Astrocyte (in vitro differentiated cells and primary cell): Measurements from ENCODE around the gene RPUSD4. TPM values are rescaled to one million over a fixed set of nuclear protein-coding genes. Genes with fewer than 3 reads are reported as not detected.

Experiments
- DNase-seq: peaks from one replicate; pipeline ENCODE4 v3.0.0-alpha.2; 2010; ENCODE audit warnings: low read depth
- FAIRE-seq: peaks from 2 replicates; lab custom pipeline; 2011; peaks lifted over from hg19 to GRCh38; lab: Jason Lieb, UNC
- H2AFZ ChIP-seq: 2 replicates; pipeline ENCODE4 v1.6.0; 2012; ENCODE audit warnings: low read depth, low read length, inconsistent platforms
- H3K27ac ChIP-seq: 2 replicates; pipeline ENCODE4 v1.5.1; 2011; ENCODE audit warnings: low read depth, low read length, inconsistent platforms
- H3K27me3 ChIP-seq: 2 replicates; pipeline ENCODE4 v1.6.0; 2011; ENCODE audit warnings: low read length, inconsistent platforms; ENCODE audit not compliant: insufficient read depth
- H3K36me3 ChIP-seq: 2 replicates; pipeline ENCODE4 v1.5.1; 2011; ENCODE audit warnings: low read length, inconsistent platforms; ENCODE audit not compliant: insufficient read depth
- H3K4me1 ChIP-seq: 2 replicates; pipeline ENCODE4 v1.5.1; 2011; ENCODE audit warnings: low read length, inconsistent platforms; ENCODE audit not compliant: insufficient read depth
- H3K4me2 ChIP-seq: 2 replicates; pipeline ENCODE4 v1.6.0; 2012; ENCODE audit warnings: low read length, inconsistent platforms
- H3K4me3 ChIP-seq: 2 replicates; pipeline ENCODE4 v1.5.1; 2011; ENCODE audit warnings: low read depth, mild to moderate bottlenecking, low read length, inconsistent platforms; ENCODE audit not compliant: insufficient read depth
- H3K79me2 ChIP-seq: 2 replicates; pipeline ENCODE4 v1.6.0; 2012; ENCODE audit warnings: mild to moderate bottlenecking, low read length, inconsistent platforms; ENCODE audit not compliant: insufficient read depth
- H3K9ac ChIP-seq: 2 replicates; pipeline ENCODE4 v1.6.0; 2012; ENCODE audit warnings: mild to moderate bottlenecking, low read length, inconsistent platforms
- H3K9me3 ChIP-seq: 2 replicates; pipeline ENCODE4 v1.5.1; 2012; ENCODE audit warnings: low read depth, mild to moderate bottlenecking, low read length, inconsistent platforms; ENCODE audit not compliant: insufficient read depth
- H4K20me1 ChIP-seq: 2 replicates; pipeline ENCODE4 v1.6.0; 2012; ENCODE audit warnings: low read length, inconsistent platforms; ENCODE audit not compliant: insufficient read depth
- H3K27ac Mint-ChIP-seq: one replicate; pipeline ENCODE4 v1.8.0; 2021; ENCODE audit warnings: mild to moderate bottlenecking, mixed read lengths; ENCODE audit not compliant: unreplicated experiment
- H3K27me3 Mint-ChIP-seq: one replicate; pipeline ENCODE4 v1.8.0; 2021; ENCODE audit warnings: low read depth, mixed read lengths; ENCODE audit not compliant: unreplicated experiment
- H3K36me3 Mint-ChIP-seq: one replicate; pipeline ENCODE4 v1.8.0; 2021; ENCODE audit warnings: low read depth, mixed read lengths; ENCODE audit not compliant: unreplicated experiment
- H3K4me1 Mint-ChIP-seq: one replicate; pipeline ENCODE4 v1.8.0; 2021; ENCODE audit warnings: low read depth, mixed read lengths; ENCODE audit not compliant: unreplicated experiment
- H3K4me3 Mint-ChIP-seq: one replicate; pipeline ENCODE4 v1.8.0; 2021; ENCODE audit warnings: mild to moderate bottlenecking, moderate library complexity, mixed read lengths; ENCODE audit not compliant: unreplicated experiment
- H3K9me3 Mint-ChIP-seq: one replicate; pipeline ENCODE4 v1.8.0; 2021; ENCODE audit warnings: mild to moderate bottlenecking, mixed read lengths; ENCODE audit not compliant: unreplicated experiment
- EZH2 ChIP-seq: IDR thresholded peaks from 2 replicates; pipeline ENCODE4 v1.6.1; 2012; ENCODE audit warnings: mild to moderate bottlenecking, low read length, inconsistent platforms; ENCODE audit not compliant: insufficient read depth
- total RNA-seq: library from RNA; stranded (reverse); gene quantifications from 2 replicates; pipeline ENCODE4 v1.2.1, GENCODE V29; 2021
- TF ChIP-seq, protein P1 (sequence below): IDR thresholded peaks from 2 replicates; pipeline ENCODE4 v1.5.1; 2011; ENCODE audit warnings: low read depth, mild to moderate bottlenecking, inconsistent platforms, low read length, moderate library complexity; ENCODE audit not compliant: insufficient read depth

Gene RPUSD4
- total RNA-seq, 1 donor from 2014 or later: 21.6 TPM

DNA sequence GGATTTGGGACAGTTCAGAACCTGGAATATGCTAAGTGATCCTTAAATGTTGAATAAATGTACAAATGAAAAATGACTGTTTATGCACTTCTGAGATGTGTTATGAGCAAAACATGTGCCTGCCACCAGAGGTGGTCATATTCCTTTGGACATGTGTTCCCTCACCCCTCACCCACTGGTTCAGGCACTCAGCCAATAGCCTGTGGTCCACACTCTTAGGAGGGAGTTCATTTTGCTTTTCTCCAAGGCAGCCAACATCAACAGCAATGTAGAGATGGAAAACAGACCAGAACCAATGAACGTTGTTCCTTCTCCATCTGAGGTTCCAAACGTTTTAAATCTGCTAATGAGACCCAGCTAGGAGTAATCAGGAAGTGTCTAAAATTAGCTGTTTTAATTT is 44.0 kb downstream of the RPUSD4 start:
- H3K4me2 ChIP-seq: no peak overlapping the region
- no peaks in the 10 kb centered on the region for H3K36me3 ChIP-seq
- peaks cover 2% of the 10 kb centered on the region for H3K4me1 Mint-ChIP-seq
- H4K20me1 ChIP-seq: no peaks in the 10 kb centered on the region
- TF ChIP-seq, protein P1, sequence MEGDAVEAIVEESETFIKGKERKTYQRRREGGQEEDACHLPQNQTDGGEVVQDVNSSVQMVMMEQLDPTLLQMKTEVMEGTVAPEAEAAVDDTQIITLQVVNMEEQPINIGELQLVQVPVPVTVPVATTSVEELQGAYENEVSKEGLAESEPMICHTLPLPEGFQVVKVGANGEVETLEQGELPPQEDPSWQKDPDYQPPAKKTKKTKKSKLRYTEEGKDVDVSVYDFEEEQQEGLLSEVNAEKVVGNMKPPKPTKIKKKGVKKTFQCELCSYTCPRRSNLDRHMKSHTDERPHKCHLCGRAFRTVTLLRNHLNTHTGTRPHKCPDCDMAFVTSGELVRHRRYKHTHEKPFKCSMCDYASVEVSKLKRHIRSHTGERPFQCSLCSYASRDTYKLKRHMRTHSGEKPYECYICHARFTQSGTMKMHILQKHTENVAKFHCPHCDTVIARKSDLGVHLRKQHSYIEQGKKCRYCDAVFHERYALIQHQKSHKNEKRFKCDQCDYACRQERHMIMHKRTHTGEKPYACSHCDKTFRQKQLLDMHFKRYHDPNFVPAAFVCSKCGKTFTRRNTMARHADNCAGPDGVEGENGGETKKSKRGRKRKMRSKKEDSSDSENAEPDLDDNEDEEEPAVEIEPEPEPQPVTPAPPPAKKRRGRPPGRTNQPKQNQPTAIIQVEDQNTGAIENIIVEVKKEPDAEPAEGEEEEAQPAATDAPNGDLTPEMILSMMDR: no peak
- no peak for TF ChIP-seq EZH2
- H2AFZ ChIP-seq: no peak overlapping the region
- H3K27me3 ChIP-seq: peaks cover 5% of the 10 kb centered on the region
- peaks cover 1% of the 10 kb centered on the region for H3K9me3 Mint-ChIP-seq
- H3K4me3 ChIP-seq: no peak overlapping the region
- peaks cover 22% of the 10 kb centered on the region for H3K27me3 Mint-ChIP-seq
- H3K36me3 Mint-ChIP-seq: no peaks in the 10 kb centered on the region
- FAIRE-seq (no peak), DNase-seq (no peak)
- no peaks in the 10 kb centered on the region for H3K9me3 ChIP-seq
- H3K79me2 ChIP-seq: no peaks in the 10 kb centered on the region
- H3K27ac ChIP-seq: no peak overlapping the region
- H3K9ac ChIP-seq: no peak overlapping the region
- no peak overlapping the region for H3K27ac Mint-ChIP-seq
- H3K4me1 ChIP-seq: peaks cover 12% of the 10 kb centered on the region
- no peak overlapping the region for H3K4me3 Mint-ChIP-seq

DNA sequence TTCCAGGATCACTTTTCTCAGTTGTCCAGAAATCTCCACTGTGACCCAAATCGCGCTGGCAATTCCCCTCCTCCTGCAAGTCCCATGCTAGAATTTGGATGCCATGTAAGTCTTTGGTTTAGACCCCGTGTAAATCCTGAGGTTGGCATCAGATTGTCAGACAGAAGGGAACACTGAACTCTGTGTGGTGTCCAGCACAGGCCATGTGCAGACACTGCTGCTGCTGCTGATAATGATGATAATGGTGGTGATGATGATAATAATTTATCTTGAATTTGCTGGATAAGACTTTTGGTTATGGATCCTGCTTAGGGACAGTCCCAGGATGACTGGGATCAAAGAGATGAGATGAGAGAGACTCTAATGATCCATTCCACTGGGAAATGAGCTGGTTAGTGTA is 45.0 kb downstream of the RPUSD4 start:
- peaks cover 1% of the 10 kb centered on the region for H3K9me3 Mint-ChIP-seq
- Histone ChIP-seq H3K79me2 (no peaks in the 10 kb centered on the region), H3K4me2 (no peak overlapping the region), H3K4me3 (no peak overlapping the region), H3K9me3 (no peaks in the 10 kb centered on the region), H3K36me3 (no peaks in the 10 kb centered on the region), H3K27me3 (peaks cover 2% of the 10 kb centered on the region), H3K4me1 (peaks cover 15% of the 10 kb centered on the region), H3K9ac (no peak overlapping the region), H4K20me1 (no peaks in the 10 kb centered on the region), H2AFZ (no peak overlapping the region), H3K27ac (no peak overlapping the region)
- H3K4me1 Mint-ChIP-seq: peaks cover 3% of the 10 kb centered on the region
- DNase-seq (no peak), FAIRE-seq (no peak)
- no peak overlapping the region for H3K27ac Mint-ChIP-seq
- no peak overlapping the region for H3K4me3 Mint-ChIP-seq
- TF ChIP-seq, protein P1: no peak
- TF ChIP-seq EZH2: no peak
- H3K27me3 Mint-ChIP-seq: peaks cover 13% of the 10 kb centered on the region
- H3K36me3 Mint-ChIP-seq: no peaks in the 10 kb centered on the region

DNA sequence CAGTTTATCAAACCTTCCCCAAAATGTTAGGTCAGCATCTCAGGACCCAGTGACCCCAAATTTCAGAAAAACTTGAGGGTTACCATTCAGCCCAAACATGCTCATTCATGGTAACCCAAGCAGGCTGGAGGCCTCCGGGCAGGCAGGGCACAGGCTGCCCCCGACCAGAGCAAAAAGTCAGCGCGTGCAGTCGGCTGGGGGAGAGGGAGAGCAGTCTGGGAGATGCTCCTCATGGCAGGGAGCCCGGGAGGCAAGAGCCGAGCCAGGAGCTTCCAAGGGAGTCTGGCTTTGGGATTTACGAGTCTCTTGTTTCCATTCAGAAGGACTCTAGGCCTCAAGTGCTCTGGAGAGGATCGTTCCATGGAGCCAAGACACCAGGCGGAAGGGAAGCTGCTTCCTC is 45.7 kb downstream of the RPUSD4 start:
- FAIRE-seq (no peak), DNase-seq (no peak)
- no peaks in the 10 kb centered on the region for H3K36me3 ChIP-seq
- H4K20me1 ChIP-seq: no peaks in the 10 kb centered on the region
- H3K9ac ChIP-seq: no peak overlapping the region
- TF ChIP-seq EZH2: no peak
- TF ChIP-seq, protein P1: no peak
- H3K27ac ChIP-seq: no peak overlapping the region
- no peak overlapping the region for H3K4me3 Mint-ChIP-seq
- no peaks in the 10 kb centered on the region for H3K79me2 ChIP-seq
- peaks cover 3% of the 10 kb centered on the region for H3K4me1 Mint-ChIP-seq
- H3K36me3 Mint-ChIP-seq: no peaks in the 10 kb centered on the region
- no peak overlapping the region for H2AFZ ChIP-seq
- peaks cover 15% of the 10 kb centered on the region for H3K4me1 ChIP-seq
- peaks cover 2% of the 10 kb centered on the region for H3K27me3 ChIP-seq
- H3K4me2 ChIP-seq: no peak overlapping the region
- peaks cover 12% of the 10 kb centered on the region for H3K27me3 Mint-ChIP-seq
- no peak overlapping the region for H3K4me3 ChIP-seq
- no peaks in the 10 kb centered on the region for H3K9me3 Mint-ChIP-seq
- no peaks in the 10 kb centered on the region for H3K9me3 ChIP-seq
- no peak overlapping the region for H3K27ac Mint-ChIP-seq
